ENCODE results near the gene ALPK3.

ALPK3 gene

GRCh38 chr15:84784262-84784661, 32.9 kb upstream of the ALPK3 start:
- H3K9me3 ChIP-seq (ENCODE audit: severe bottlenecking) = no peaks in the 10 kb centered on the region
- no peaks in the 10 kb centered on the region for H3K4me1 ChIP-seq (ENCODE audit: insufficient read depth, poor library complexity, severe bottlenecking)
- peaks cover 74% of the 10 kb centered on the region for H3K36me3 ChIP-seq (ENCODE audit: low read depth)
- no peak for DNase-seq (ENCODE audit: low spot score)
- no peak for TF ChIP-seq CTCF (IDR thresholded peaks at IDR 0.05; ENCODE audit: poor library complexity, severe bottlenecking)
- no peak overlapping the region for H3K27ac ChIP-seq (ENCODE audit: poor library complexity, severe bottlenecking)
- no peak overlapping the region for H3K4me3 ChIP-seq (ENCODE audit: severe bottlenecking)
- no peaks in the 10 kb centered on the region for H3K27me3 ChIP-seq (ENCODE audit: insufficient read depth, poor library complexity, severe bottlenecking)
- ATAC-seq (ENCODE audit: low read depth) = no peak

GRCh38 chr15:84785053-84785452, 32.1 kb upstream of the ALPK3 start:
- ATAC-seq (ENCODE audit: low read depth) (no peak), DNase-seq (ENCODE audit: low spot score) (no peak)
- H3K36me3 ChIP-seq (ENCODE audit: low read depth) = peaks cover 68% of the 10 kb centered on the region
- no peaks in the 10 kb centered on the region for H3K4me1 ChIP-seq (ENCODE audit: insufficient read depth, poor library complexity, severe bottlenecking)
- H3K9me3 ChIP-seq (ENCODE audit: severe bottlenecking) = no peaks in the 10 kb centered on the region
- TF ChIP-seq CTCF (IDR thresholded peaks at IDR 0.05; ENCODE audit: poor library complexity, severe bottlenecking) = no peak
- no peak overlapping the region for H3K4me3 ChIP-seq (ENCODE audit: severe bottlenecking)
- no peaks in the 10 kb centered on the region for H3K27me3 ChIP-seq (ENCODE audit: insufficient read depth, poor library complexity, severe bottlenecking)
- H3K27ac ChIP-seq (ENCODE audit: poor library complexity, severe bottlenecking) = no peak overlapping the region

GRCh38 chr15:84788500-84788899, 28.7 kb upstream of the ALPK3 start:
- Histone ChIP-seq H3K4me1 (ENCODE audit: insufficient read depth, poor library complexity, severe bottlenecking) (no peaks in the 10 kb centered on the region), H3K4me3 (ENCODE audit: severe bottlenecking) (no peak overlapping the region), H3K27me3 (ENCODE audit: insufficient read depth, poor library complexity, severe bottlenecking) (no peaks in the 10 kb centered on the region), H3K36me3 (ENCODE audit: low read depth) (peaks cover 62% of the 10 kb centered on the region), H3K9me3 (ENCODE audit: severe bottlenecking) (no peaks in the 10 kb centered on the region), H3K27ac (ENCODE audit: poor library complexity, severe bottlenecking) (no peak overlapping the region)
- no peak for ATAC-seq (ENCODE audit: low read depth)
- DNase-seq (ENCODE audit: low spot score) = no peak
- no peak for TF ChIP-seq CTCF (IDR thresholded peaks at IDR 0.05; ENCODE audit: poor library complexity, severe bottlenecking)

- H3K36me3 ChIP-seq (ENCODE audit: low read depth) = peaks cover 60% of the 10 kb centered on the region
These were observed 27.4 kb upstream of the ALPK3 start for GRCh38 chr15:84789762-84790161.

More at GRCh38 chr15:84789762-84790161, 27.4 kb upstream of the ALPK3 start:
- Histone ChIP-seq H3K9me3 (ENCODE audit: severe bottlenecking) (no peaks in the 10 kb centered on the region), H3K27ac (ENCODE audit: poor library complexity, severe bottlenecking) (no peak overlapping the region), H3K4me1 (ENCODE audit: insufficient read depth, poor library complexity, severe bottlenecking) (no peaks in the 10 kb centered on the region), H3K4me3 (ENCODE audit: severe bottlenecking) (no peak overlapping the region), H3K27me3 (ENCODE audit: insufficient read depth, poor library complexity, severe bottlenecking) (no peaks in the 10 kb centered on the region)
- DNase-seq (ENCODE audit: low spot score) (no peak), ATAC-seq (ENCODE audit: low read depth) (no peak)
- no peak for TF ChIP-seq CTCF (IDR thresholded peaks at IDR 0.05; ENCODE audit: poor library complexity, severe bottlenecking)
